Endothelial cell of umbilical vein (primary cell): Measurements from ENCODE around the gene OSBPL1A. TPM values are rescaled to one million over a fixed set of nuclear protein-coding genes. Genes with fewer than 3 reads are reported as not detected.

ENCODE experiments used
- BruUV-seq: library from RNA; stranded (reverse); fragments of 400-500 nt; replicated peaks from 2 replicates; lab custom pipeline; 2021; lab: Mats Ljungman, UMichigan
- CTCF ChIA-PET: fragments of 300-600, 350-600 bp; sonication (Branson Sonifier 250); formaldehyde crosslinking; loops from one replicate; lab custom pipeline; 2021; ENCODE audit warnings: antibody characterized with exemption, inconsistent platforms; lab: Charles Lee
- POLR2A ChIA-PET: fragments of 300-600, 350-600 bp; sonication (Branson Sonifier 250); formaldehyde crosslinking; loops from one replicate; lab custom pipeline; 2021; ENCODE audit warnings: antibody characterized with exemption, inconsistent platforms; lab: Charles Lee
- DNase-seq: peaks from one replicate; pipeline ENCODE4 v3.0.0-alpha.2; 2011; ENCODE audit warnings: low read depth, low spot score
- FAIRE-seq: peaks from 2 replicates; lab custom pipeline; 2011; peaks lifted over from hg19 to GRCh38; lab: Jason Lieb, UNC
- H2AFZ ChIP-seq: 2 replicates; pipeline ENCODE4 v1.6.0; 2012; ENCODE audit warnings: low read depth, low read length, control low read depth, inconsistent platforms
- H3K27ac ChIP-seq: 2 replicates; pipeline ENCODE4 v1.5.1; 2011; ENCODE audit warnings: low read depth, mild to moderate bottlenecking, control low read depth, low read length, moderate library complexity; ENCODE audit not compliant: insufficient read depth
- H3K27me3 ChIP-seq, 2 experiments: 2 replicates each; pipeline versions ENCODE4 v1.6.0 to v1.6.1; 2011; ENCODE audit warnings: low read length in 2 of 2, mixed read lengths in 1 of 2; ENCODE audit not compliant: control insufficient read depth in 2 of 2, insufficient read depth in 2 of 2
- H3K36me3 ChIP-seq, 2 experiments: 2 replicates in 1 of 2; 3 replicates in 1 of 2; pipeline ENCODE4 v1.5.1; 2011; ENCODE audit warnings: low read length in 2 of 2, mild to moderate bottlenecking in 1 of 2, moderate library complexity in 1 of 2; ENCODE audit not compliant: control insufficient read depth in 2 of 2, insufficient read depth in 2 of 2; ENCODE audit errors: extremely low read depth in 1 of 2
- H3K4me1 ChIP-seq: 3 replicates; pipeline ENCODE4 v1.5.1; 2011; ENCODE audit warnings: mild to moderate bottlenecking, low read length; ENCODE audit not compliant: control insufficient read depth, insufficient read depth; ENCODE audit errors: extremely low read depth
- H3K4me2 ChIP-seq: 2 replicates; pipeline ENCODE4 v1.6.1; 2011; ENCODE audit warnings: low read length, control low read depth, mixed read lengths; ENCODE audit not compliant: insufficient read depth
- H3K4me3 ChIP-seq, 3 experiments: fragments of 200-600 bp in 1 of 3; sonication (generic), shearing (Covaris generic) in 1 of 3; replicated peaks in 1 of 3; 2 replicates each; pipeline ENCODE4 v1.5.1; 2011 to 2016; ENCODE audit warnings: control low read depth in 3 of 3, low read length in 3 of 3, mild to moderate bottlenecking in 2 of 3, inconsistent platforms in 1 of 3, low read depth in 1 of 3, moderate library complexity in 1 of 3; ENCODE audit not compliant: insufficient read depth in 1 of 3
- H3K79me2 ChIP-seq: 2 replicates; pipeline ENCODE4 v1.6.0; 2012; ENCODE audit warnings: low read length, inconsistent platforms; ENCODE audit not compliant: control insufficient read depth, insufficient read depth
- H3K9ac ChIP-seq: replicated peaks from 2 replicates; pipeline ENCODE3; 2011; ENCODE audit warnings: low read length, control low read depth; ENCODE audit not compliant: insufficient read depth; ENCODE audit errors: extremely low read depth
- H3K9me1 ChIP-seq: replicated peaks from 3 replicates; pipeline ENCODE4 v1.6.0; 2011; ENCODE audit warnings: mild to moderate bottlenecking, low read length; ENCODE audit not compliant: control insufficient read depth, insufficient read depth; ENCODE audit errors: extremely low read depth
- H3K9me3 ChIP-seq: replicated peaks from 2 replicates; pipeline ENCODE4 v1.5.1; 2012; ENCODE audit warnings: low read length, inconsistent platforms; ENCODE audit not compliant: control insufficient read depth, insufficient read depth
- H4K20me1 ChIP-seq: replicated peaks from 2 replicates; pipeline ENCODE3; 2011; ENCODE audit warnings: mild to moderate bottlenecking, low read length; ENCODE audit not compliant: control insufficient read depth, insufficient read depth; ENCODE audit errors: extremely low read depth
- CTCF ChIP-seq, 2 donors: IDR thresholded peaks; 1 replicate in 1 of 2; 2 replicates in 1 of 2; pipeline ENCODE4 v1.5.1; 2011; ENCODE audit warnings: low read length in 2 of 2, mild to moderate bottlenecking in 2 of 2, moderate library complexity in 2 of 2, control low read depth in 1 of 2, inconsistent platforms in 1 of 2, low read depth in 1 of 2; ENCODE audit not compliant: insufficient read depth in 1 of 2; ENCODE audit errors: extremely low read depth in 1 of 2
- EZH2 ChIP-seq: IDR thresholded peaks from 2 replicates; pipeline ENCODE4 v1.6.1; 2012; ENCODE audit warnings: borderline replicate concordance, low read depth, mild to moderate bottlenecking, moderate library complexity, low read length, inconsistent platforms; ENCODE audit not compliant: severe bottlenecking
- FOS ChIP-seq: IDR thresholded peaks from 2 replicates; pipeline ENCODE4 v1.6.1; 2011; ENCODE audit warnings: mild to moderate bottlenecking, low read length, moderate library complexity, borderline replicate concordance; ENCODE audit not compliant: insufficient read depth
- GATA2 ChIP-seq: IDR thresholded peaks from 2 replicates; pipeline ENCODE4 v1.7.0; 2011; ENCODE audit warnings: low read depth, mild to moderate bottlenecking, moderate library complexity, mixed read lengths, low read length; ENCODE audit not compliant: insufficient read length, insufficient read depth
- JUN ChIP-seq: IDR thresholded peaks from 2 replicates; pipeline ENCODE4 v1.6.1; 2011; ENCODE audit warnings: borderline replicate concordance, low read depth; ENCODE audit not compliant: insufficient read length, insufficient read depth
- MAX ChIP-seq: IDR thresholded peaks from 2 replicates; pipeline ENCODE4 v1.6.1; 2011; ENCODE audit not compliant: insufficient read depth, insufficient read length
- MYC ChIP-seq: IDR thresholded peaks from one replicate; pipeline ENCODE4 v1.6.1; 2011; ENCODE audit warnings: mild to moderate bottlenecking, low read depth, low read length
- POLR2A ChIP-seq: IDR thresholded peaks from 2 replicates; pipeline ENCODE4 v1.6.1; 2012; ENCODE audit warnings: low read depth, mild to moderate bottlenecking, control low read depth, low read length
- POLR2AphosphoS5 ChIP-seq: IDR thresholded peaks from 2 replicates; pipeline ENCODE4 v1.6.1; 2012; ENCODE audit warnings: low read depth, mild to moderate bottlenecking, control low read depth, low read length, moderate library complexity; ENCODE audit not compliant: insufficient read depth
- dilution Hi-C: fragments of 300-500 bp; cut with MboI; formaldehyde crosslinking; loops from one replicate; pipeline ENCODE4 v1.15.0; 2019; ENCODE audit warnings: low sequenced_read_pairs; ENCODE audit not compliant: extremely low pct_ligation_motif_present
- intact Hi-C: fragments of 100-400 bp; cut with micrococcal nuclease; formaldehyde crosslinking; loops from one replicate; pipeline ENCODE4 v1.10.0; 2022
- polyA plus RNA-seq, 4 experiments: library from polyadenylated mRNA; depleted of rRNA in 3 of 4; stranded (reverse) in 3 of 4; unstranded in 1 of 4; fragments of >200 nt; gene quantifications; 2 replicates each; pipeline versions ENCODE4 v1.2.1 to v1.2.3, GENCODE V29; 2011 to 2012; ENCODE audit warnings: missing spikeins in 1 of 4
- total RNA-seq: library from RNA; stranded (reverse); gene quantifications from 2 replicates; pipeline ENCODE4 v1.2.3, GENCODE V29; 2021

The OSBPL1A gene
- total and polyA plus RNA-seq, 2 donors (not counting 3 experiments of a cell fraction or from before 2014, with no cell fraction given), result 6.4 to 16.5 TPM

- H3K9me1 ChIP-seq, result no peaks in the 10 kb centered on the region
- dilution Hi-C loops, result no loop called here
- H3K4me1 ChIP-seq, result peaks cover 8% of the 10 kb centered on the region
- no peaks in the 10 kb centered on the region for H3K79me2 ChIP-seq
- POLR2A ChIA-PET, result no interaction called here
- H3K4me3 ChIP-seq, result no peak overlapping the region
- no TSS peak for BruUV-seq
- intact Hi-C loops, result no loop called here
- H3K9me3 ChIP-seq, result no peaks in the 10 kb centered on the region
- CTCF ChIA-PET, result interaction anchor here (0.7 to 1.5 kb wide), 2 partner anchors 55 to 257 kb away, joined by 3 to 4 read pairs; no protein-coding TSS in a partner anchor
- peak overlapping the region; percentile 38 for H3K4me2 ChIP-seq
- no peak overlapping the region for H3K9ac ChIP-seq
- no peaks in the 10 kb centered on the region for H4K20me1 ChIP-seq
- peak overlapping the region; percentile 37 for H2AFZ ChIP-seq
- FAIRE-seq (no peak), DNase-seq (peak; percentile 54)
- H3K27me3 ChIP-seq, result no peaks in the 10 kb centered on the region
- no peak overlapping the region for H3K27ac ChIP-seq
- H3K36me3 ChIP-seq, result no peaks in the 10 kb centered on the region
- no peak for TF ChIP-seq MYC
- no peak for TF ChIP-seq CTCF (IDR thresholded peaks at IDR 0.05; ENCODE audit: extremely low read depth in 1 of 2, insufficient read depth in 1 of 2, low read depth in 1 of 2, low read length in 2 of 2)
- TF ChIP-seq POLR2AphosphoS5, result no peak
- no peak for TF ChIP-seq GATA2
- no peak for TF ChIP-seq EZH2
- no peak for TF ChIP-seq MAX
- no peak for TF ChIP-seq JUN
- TF ChIP-seq POLR2A, result no peak
- TF ChIP-seq FOS, result no peak
These were observed 165.6 kb downstream of the OSBPL1A start for GRCh38 chr18:24231773-24232735.
